Epithelial cell of esophagus (primary cell): ENCODE measurements around the gene SMIM34.
"Not testable (repeated sequence)": the region's sequence is repeated elsewhere in the genome, so short reads cannot be mapped to it uniquely, and the experiment has no call there.

ENCODE experiments used
- DNase-seq: peaks from one replicate; pipeline ENCODE4 v3.0.0; 2010; ENCODE audit warnings: low read depth
- H3K4me3 ChIP-seq: 2 replicates; pipeline ENCODE4 v1.5.1; 2011; ENCODE audit warnings: mild to moderate bottlenecking, low read length, control low read depth

SMIM34 gene, protein sequence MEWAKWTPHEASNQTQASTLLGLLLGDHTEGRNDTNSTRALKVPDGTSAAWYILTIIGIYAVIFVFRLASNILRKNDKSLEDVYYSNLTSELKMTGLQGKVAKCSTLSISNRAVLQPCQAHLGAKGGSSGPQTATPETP

DNA sequence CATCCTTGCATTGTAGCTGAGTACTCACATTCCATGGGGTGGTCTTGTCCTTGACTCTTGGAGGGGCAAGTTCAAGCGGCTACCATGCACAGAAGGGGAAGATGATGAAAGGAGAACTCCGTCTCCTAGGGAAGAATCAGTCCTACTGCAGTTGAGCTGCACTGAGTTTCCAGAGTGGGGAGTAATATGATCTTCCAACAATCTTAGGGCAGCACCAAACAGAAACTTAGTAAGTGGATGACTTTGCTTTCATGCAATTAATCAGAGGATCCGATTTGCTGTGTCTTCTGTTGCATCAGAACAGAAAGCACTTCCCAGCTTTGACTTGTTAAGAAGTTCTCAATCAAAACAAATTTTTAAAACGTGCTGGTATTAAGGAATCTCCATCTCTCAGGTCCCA is at the start of gene SMIM34:
TSS of gene SMIM34 (minus strand) at position 147 of the 400 bp plus-strand sequence. CDS start at position 35, 112 bp downstream.
- H3K4me3 ChIP-seq, DNase-seq: not testable (repeated sequence)

DNA sequence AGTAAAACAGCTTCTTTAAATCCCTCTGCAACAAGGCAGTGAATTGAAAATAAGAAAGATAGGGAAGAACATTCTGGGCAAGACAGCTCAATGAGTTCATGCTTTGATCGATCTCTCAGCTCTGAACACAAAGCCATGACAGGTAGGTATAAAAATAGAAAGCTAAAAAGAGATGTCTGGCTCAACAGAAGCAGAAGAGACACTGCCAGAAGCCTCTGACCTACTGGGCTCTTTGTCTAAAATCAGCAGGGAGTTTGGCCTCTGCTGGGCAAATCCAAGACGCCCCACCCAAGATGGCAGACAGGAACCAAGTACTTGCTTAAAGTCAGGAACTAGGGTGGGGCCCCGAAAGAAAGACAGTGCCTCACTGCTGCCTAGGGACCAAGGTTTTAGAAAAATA is 43.6 kb upstream of the SMIM34 start:
- not testable (repeated sequence) for H3K4me3 ChIP-seq, DNase-seq

DNA sequence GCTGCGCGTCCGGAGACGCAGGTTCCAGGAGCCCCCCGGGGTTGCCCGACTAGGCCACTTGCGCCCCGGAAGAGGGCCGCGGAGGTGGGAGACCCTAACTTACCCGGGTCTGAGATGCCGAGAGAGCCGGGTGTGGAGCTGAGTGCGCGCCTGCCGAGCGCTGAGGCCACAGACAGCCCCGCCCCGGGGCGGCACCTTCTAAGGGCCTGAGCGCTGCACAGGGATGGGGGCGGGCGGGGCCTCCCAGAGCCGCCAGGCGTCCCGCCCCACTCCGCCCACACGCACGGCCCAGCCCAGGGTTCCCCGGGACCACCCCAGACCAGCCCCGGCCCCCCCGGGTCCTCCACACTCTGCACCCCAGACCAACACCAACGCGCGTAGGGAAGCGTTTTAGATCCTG is 35.7 kb upstream of the SMIM34 start:
- not testable (repeated sequence) for H3K4me3 ChIP-seq, DNase-seq

DNA sequence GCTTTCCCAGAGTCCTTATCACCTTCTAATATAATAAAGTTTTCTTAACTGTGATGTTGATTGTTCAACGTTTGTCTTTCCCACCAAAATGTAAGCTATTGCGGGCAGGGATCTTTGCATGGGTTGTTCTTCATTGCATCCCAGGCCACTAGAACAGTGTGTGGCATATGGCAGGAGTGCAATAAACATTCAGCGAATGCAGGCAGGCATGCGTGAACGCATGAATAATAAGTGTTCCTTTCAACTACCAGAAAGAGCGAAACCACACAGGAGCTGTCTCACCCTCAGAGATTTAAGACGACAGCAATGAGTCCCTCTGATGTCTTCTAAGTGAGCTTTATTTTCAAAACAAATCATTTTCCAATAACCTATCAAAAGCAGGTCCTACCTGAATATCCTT is 34.5 kb upstream of the SMIM34 start:
- DNase-seq = not testable (repeated sequence)

DNA sequence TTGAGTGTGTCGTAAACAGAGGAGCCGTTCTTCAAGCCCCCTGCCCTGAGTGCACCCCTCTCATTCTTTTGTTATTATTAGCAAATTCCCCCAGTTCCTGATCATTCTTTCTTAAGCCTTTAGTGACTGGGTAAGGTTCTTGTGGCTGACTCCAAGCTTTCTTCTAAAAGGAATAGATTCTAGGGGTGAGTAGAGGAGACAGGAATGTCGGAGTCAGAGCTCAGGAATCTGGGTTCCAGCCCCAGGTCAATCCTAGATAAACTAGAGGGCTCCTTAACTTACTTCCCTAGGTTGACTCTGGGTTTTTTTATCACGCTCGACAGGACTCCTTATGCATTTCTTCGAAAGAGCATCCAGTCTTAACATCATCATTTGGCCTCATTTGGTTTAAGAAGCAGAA is 32.4 kb upstream of the SMIM34 start:
- DNase-seq, H3K4me3 ChIP-seq: not testable (repeated sequence)

More for the DNA sequence above, 34.5 kb upstream of the SMIM34 start:
- not testable (repeated sequence) for H3K4me3 ChIP-seq

DNA sequence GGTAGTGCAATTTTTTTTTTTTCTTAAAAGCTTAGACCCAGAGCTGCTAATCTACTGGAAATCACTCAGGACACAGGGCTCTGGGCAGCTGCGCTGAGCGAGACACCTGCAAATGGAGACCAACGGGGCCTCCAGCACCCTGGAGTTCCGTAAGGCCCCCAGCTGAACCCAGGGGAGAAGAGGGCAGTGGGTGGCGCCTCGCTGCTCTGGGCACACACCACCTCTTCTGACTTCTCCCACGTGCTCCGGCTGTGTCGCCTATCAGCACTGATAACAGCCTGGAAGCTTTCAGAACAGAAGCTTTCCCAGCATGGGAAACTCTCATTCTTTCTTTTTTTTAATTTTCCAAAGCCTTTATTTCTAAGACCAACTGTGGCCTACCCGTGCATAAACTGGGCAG is 31.9 kb upstream of the SMIM34 start:
- H3K4me3 ChIP-seq = not testable (repeated sequence)

DNA sequence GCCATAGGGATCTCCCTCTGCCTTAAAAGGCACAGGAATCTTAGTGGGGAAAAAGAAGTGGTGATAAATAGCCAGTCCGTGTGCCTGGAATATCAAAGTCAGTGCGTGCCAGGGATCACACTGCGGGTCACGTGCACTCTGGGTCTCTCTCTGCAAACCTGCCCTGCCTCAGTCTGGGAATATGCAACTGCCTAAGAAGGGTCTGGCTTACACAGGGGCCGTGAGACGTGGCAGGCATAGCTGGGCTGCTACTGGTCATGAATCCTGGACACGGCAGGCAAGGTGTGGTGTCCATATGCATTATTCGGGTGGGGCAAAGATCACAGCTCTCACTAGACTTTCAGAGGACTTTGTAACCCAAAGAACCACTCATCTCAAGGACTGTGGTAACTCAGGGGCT is 23.3 kb upstream of the SMIM34 start:
- not testable (repeated sequence) for DNase-seq, H3K4me3 ChIP-seq

More for the DNA sequence above, 31.9 kb upstream of the SMIM34 start:
- DNase-seq = not testable (repeated sequence)

DNA sequence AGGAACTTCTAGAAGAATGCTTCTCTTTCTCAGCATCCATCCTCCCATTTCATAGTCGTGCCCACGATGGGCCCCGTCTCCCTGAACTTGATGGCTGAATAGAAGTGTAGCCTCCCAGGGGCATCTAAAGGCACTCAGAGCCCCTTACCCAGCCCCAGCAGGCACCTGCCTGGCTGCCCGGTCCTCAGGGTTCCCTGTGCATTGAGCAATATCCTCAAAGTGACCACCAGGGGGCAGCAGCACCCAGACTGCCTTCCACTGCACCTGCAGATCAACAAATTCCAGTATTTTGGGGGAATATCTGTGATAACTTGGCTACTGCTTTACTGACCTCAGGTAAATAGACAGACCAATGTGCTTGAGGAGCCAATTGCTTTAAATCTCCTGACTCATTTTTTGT is 19.7 kb upstream of the SMIM34 start:
- DNase-seq, H3K4me3 ChIP-seq: not testable (repeated sequence)

DNA sequence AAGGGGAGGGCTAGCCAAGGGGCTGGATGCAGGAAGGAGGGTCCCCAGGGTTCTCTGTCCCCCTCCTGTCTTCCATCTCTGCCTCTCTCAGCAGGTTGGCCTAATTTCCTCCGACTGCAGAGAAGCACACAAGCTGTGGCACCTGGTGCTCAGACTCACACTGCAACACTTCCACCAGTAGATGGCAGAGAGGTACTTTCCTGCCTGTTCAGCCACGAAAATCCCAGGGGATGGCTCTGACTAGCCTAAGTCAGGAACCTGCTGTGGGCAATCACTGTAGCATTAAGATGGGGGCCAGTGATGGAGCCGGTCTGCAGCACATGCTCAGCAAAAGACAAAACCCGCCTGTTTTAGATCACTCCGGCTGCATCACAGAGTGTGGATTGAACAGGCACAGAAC is 6.0 kb upstream of the SMIM34 start:
- not testable (repeated sequence) for H3K4me3 ChIP-seq, DNase-seq

DNA sequence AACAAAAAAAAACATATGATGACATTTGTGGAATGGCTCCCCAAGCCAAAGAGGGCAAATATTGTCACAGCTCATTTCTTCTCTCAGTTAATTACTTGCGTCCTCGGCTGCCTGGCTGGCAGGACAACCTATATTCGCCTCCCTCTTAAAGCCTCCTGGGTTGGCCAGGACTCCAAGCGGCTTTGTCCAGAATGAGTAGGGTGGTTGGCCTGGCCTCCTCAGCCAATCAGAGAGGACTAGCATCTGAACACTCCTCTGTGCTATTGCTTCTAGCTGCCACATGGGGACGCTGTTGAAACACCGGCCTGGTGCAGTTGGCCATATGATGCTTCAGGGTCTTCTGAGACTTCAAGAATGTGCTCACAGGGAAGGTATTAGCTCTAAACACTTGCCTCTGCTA is 4.7 kb upstream of the SMIM34 start:
- DNase-seq, H3K4me3 ChIP-seq: not testable (repeated sequence)

DNA sequence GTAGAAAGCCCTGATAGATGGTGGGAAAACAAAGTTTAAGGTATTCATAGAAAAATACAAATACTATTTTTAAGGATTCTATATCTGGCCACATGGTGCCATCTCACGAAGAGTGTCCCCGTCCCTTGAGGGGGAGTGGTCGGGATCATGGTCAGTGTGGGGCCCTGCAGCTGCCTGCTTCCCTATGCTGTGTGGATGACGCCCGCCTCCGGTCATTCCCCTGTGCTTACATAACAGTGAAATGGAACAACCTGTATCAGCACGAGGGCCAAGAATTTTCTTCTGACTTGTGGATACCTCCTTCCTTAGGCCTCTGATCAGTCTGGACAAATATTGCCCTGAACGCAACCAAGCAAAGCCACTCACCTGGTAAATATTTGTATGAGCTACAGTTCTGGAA is 3.6 kb upstream of the SMIM34 start:
- H3K4me3 ChIP-seq, DNase-seq: not testable (repeated sequence)

DNA sequence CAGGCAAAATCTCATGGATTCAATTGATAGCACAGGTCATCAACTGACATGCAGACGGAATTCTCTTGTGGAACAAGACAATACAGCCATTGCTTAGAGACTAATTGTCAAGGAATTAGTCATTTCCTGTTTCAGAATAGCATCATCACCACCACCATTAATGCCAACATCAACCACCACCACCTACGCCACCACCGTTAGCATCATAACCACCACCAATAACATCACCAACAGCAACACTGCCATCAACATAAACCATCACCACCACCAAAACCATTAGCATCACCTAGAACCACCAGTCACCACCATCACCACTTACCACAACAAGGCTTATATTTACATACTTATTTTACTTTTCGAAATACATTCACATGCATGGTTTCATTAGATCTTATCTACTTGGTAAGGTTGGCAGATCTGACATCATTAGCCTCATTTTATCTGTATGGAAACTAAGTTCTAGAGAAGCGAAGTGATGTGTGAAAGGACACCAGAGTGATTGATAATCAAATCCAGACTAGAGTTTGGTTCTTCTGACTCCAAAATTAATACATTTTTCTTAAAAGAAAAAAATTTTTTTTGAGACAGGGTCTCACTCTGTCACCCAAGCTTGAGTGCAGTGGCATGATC is 6.2 kb downstream of the SMIM34 start:
- DNase-seq, H3K4me3 ChIP-seq: not testable (repeated sequence)

DNA sequence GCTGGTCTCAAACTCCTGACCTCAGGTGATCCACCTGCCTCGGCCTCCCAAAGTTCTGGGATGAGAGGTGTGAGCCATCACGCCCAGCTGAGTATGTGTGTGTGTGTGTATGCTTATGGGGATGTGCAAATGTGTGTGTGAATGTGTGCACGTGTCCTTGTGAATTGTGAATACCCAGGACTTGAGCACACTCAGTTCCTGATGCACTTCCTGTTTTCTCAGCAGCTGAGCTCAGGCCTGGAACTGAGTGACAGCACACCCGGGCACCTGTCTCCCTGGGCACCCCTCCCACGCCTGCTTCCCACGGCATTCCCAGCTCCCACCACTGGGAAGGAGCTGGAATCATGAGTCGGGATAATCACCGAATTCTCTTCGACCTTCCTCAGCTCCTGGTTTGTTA is 16.5 kb downstream of the SMIM34 start:
- not testable (repeated sequence) for DNase-seq, H3K4me3 ChIP-seq

DNA sequence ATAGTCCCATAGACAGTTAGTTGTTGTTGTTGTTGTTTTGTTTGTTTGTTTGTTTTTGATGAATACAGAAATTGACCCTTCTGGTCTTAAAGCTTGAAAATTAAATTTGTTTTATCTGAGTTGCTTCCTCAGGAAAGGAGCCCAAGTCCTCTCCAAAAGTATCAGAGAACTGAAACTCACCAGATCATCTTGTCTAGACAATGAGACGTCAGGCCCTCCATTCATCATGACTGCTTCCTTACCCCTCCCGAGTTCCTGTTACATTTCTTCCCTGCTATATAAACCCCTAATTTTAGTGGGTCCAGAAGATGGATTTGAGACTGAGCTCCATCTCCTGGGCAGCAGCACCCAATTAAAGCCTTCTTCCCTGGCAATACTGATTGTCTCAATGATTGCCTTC is 17.1 kb downstream of the SMIM34 start:
- not testable (repeated sequence) for DNase-seq, H3K4me3 ChIP-seq

DNA sequence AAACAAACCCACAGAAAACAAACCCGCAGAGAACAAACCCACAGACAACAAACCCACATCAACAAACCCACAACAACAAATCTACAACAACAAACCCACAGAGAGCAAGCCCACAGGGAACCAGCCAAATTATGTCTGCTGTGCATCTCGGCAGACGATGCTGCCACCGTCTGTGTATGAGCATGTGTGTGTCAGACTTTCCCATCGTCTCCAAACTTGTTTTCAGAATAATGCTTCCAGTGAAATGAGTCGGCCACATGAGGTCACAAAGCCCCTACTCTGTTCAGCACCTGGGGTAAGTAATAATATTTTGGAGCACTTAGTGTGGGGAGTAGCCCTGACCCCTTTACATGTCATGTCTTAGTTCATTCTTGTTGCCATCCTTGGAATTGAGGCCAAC is 17.6 kb downstream of the SMIM34 start:
- not testable (repeated sequence) for H3K4me3 ChIP-seq, DNase-seq

DNA sequence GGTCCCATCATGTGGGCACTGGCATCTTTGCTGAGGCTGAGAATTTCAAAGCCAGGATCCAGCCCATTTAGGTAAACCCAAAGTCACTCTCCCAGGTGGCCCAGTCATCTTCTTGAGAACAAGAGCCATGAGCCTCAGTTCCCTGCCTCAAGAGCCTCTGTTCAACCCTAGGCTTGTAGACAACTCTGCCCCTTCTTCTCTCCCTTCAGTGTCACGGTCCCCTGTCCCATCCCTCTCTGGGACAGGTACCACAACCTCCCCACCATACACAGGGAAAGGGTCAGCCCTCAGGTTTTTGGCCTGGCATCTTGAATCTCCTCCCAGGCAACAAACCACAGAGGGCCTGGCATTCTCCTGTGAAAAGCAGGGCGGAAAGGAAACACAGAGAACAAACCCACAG is 18.1 kb downstream of the SMIM34 start:
- not testable (repeated sequence) for DNase-seq, H3K4me3 ChIP-seq

DNA sequence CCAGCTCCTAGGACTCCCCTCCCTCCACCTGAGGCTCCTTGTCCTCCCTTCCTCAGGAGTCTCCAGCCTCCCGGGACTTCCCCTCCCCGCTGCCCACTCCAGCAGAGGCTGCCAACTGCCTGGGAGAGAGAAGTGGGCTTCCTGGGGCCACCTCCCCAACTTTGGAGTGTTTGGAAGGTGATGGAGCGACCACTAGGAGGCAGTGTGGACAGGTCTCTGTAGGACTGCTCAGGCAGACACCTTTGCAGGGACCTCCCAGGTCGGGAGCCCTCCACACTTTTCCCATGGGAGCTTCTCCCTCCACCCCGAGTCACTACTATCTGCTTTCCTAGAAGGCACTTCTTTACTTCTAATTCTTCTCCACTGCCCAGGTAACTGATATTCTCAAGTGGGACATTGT is 19.0 kb downstream of the SMIM34 start:
- not testable (repeated sequence) for H3K4me3 ChIP-seq, DNase-seq

DNA sequence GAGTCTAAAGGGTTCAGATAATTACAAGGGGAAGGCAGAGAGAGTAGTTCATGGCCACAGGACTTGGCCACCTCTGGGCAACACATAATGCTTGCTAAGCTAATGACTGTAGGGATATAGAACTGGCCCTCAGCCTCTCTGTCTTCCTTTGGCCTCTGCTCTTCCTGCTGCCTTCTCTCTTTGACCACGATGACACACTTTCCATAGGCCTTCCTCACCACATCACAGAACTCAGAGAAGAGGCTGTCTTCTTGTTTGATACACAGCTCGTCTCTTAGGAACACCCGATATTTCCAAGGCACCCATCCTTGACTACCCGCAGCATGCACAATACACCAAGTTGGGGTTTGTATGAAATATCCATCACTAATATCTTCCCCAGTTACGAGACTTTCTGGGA is 23.2 kb downstream of the SMIM34 start:
- H3K4me3 ChIP-seq, DNase-seq: not testable (repeated sequence)

DNA sequence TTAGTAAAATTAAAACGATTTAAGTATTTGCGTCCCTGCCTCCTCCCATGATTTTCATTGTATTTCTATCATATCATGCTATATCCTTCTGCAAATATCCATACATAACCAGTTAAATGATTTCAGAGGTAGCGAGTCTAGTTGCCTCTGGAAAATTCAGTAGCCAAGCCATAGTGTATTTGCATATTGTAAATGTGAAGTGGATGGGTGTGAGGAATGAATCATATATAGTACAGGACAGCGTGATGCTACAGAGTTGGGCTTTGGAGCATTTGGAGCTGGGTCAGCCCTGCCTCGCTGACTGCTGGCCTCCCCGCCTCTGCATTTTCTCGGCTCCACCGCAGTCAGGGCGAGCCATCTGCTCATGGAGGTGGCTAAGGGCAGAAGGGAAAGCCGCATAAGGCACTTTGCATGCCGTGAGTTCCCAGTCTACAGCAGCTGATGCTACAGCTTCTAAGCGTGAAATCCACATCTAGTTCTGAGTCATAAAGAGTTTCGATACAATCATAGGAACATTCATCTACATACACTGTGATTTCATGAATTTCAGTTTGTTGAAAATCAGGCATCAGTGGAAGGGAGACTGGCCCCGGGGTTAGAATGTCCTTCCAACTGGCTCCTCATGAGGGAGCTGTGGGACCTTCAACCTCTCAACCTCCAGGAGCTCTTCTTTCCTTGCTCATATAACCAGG is 39.9 kb downstream of the SMIM34 start:
- not testable (repeated sequence) for DNase-seq, H3K4me3 ChIP-seq

DNA sequence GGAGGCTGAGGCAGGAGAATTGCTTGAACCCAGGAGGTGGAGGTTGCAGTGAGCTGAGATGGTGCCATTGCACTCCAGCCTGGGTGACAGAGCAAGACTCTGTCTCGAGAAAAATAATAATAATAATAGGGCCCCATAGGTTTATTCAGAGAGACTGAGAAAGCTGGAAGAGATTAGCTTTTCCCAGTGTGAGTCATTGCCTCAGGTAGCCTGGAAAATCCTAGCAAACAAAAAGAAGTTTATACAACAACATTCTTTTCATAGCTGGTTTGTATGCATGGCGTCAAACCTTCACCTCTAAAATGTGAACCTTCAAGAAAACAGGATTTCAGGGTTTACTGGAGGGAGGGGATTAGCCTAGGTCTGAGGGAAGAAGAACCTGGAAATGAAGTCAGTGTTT is 40.6 kb downstream of the SMIM34 start:
- DNase-seq = not testable (repeated sequence)

DNA sequence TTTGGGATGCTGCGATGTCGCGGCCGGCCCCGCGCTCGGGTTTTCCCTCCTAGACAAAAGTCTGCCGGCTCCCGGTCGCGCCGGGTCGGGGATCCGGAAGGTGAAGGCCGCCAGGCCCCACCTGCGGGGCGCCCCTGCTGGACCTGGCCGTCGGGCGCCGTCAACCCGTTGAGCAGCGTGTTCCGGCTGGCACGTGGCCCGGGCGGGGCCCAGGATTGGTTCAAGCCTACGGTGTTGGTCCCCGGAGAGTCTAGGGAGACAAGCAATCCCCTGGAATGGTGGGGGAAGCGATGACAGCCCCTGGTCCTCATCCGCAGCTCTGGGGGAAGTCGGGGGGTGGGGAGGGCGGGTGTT is 48.2 kb downstream of the SMIM34 start:
- not testable (repeated sequence) for DNase-seq, H3K4me3 ChIP-seq

More for the DNA sequence above, 40.6 kb downstream of the SMIM34 start:
- H3K4me3 ChIP-seq = not testable (repeated sequence)
